GM10847 (cell line): ENCODE results near the gene IQCN.

ENCODE experiments used
- POLR2A ChIP-seq: IDR thresholded peaks from 2 replicates; pipeline ENCODE4 v1.6.1; 2011; ENCODE audit not compliant: insufficient read length; ENCODE audit errors: extremely low read depth

The IQCN gene

GRCh38 chr19:18225355-18225701, 48.9 kb downstream of the IQCN start:
- no peak for TF ChIP-seq POLR2A

- TF ChIP-seq POLR2A = no peak
These were observed 49.5 kb downstream of the IQCN start for GRCh38 chr19:18224525-18225354.

- no peak for TF ChIP-seq POLR2A
These were observed 50.3 kb downstream of the IQCN start for GRCh38 chr19:18223860-18224524.

GRCh38 chr19:18221815-18222725, 52.2 kb downstream of the IQCN start:
- no peak for TF ChIP-seq POLR2A

- TF ChIP-seq POLR2A = no peak
These were observed 53.5 kb downstream of the IQCN start for GRCh38 chr19:18220632-18221275.

- no peak for TF ChIP-seq POLR2A
These were observed 54.2 kb downstream of the IQCN start for GRCh38 chr19:18219911-18220631.

GRCh38 chr19:18218600-18218999, 55.7 kb downstream of the IQCN start:
- TF ChIP-seq POLR2A = no peak

- no peak for TF ChIP-seq POLR2A
These were observed 56.1 kb downstream of the IQCN start for GRCh38 chr19:18218159-18218558.

- TF ChIP-seq POLR2A = no peak
These were observed 57.5 kb downstream of the IQCN start for GRCh38 chr19:18216789-18217188.

GRCh38 chr19:18214779-18215433, 59.3 kb downstream of the IQCN start:
- no peak for TF ChIP-seq POLR2A

GRCh38 chr19:18211683-18212082, 62.6 kb downstream of the IQCN start:
- no peak for TF ChIP-seq POLR2A

GRCh38 chr19:18208098-18208951, 65.9 kb downstream of the IQCN start:
- TF ChIP-seq POLR2A = no peak
